K562 (cell line): Measurements from ENCODE around the gene AWAT1. TPM values are rescaled to one million over a fixed set of nuclear protein-coding genes. Genes with fewer than 3 reads are reported as not detected.

ENCODE experiments used
- ATAC-seq: fragments of 200-7000 bp; cut with Tn5 transposase; 3 replicates; pipeline ENCODE4 v1.9.1; 2020; ENCODE audit warnings: moderate library complexity
- BruUV-seq: library from RNA; stranded (reverse); fragments of 400-500 nt; replicated peaks from 2 replicates; lab custom pipeline; 2021; lab: Mats Ljungman, UMichigan
- CTCF ChIA-PET: fragments of 300-600 bp; formaldehyde crosslinking; extraction: SDS; loops from one replicate; lab custom pipeline; 2021; ENCODE audit warnings: low intra/inter-chr PET ratio; lab: Yijun Ruan, JAX
- POLR2A ChIA-PET: fragments of 300-600, 350-650 bp; sonication (Branson Sonifier 250); formaldehyde crosslinking; extraction: SDS; loops from one replicate; lab custom pipeline; 2021; ENCODE audit warnings: antibody characterized with exemption, inconsistent platforms; lab: Yijun Ruan, JAX
- DNase-seq, 4 experiments: peaks; one replicate each; pipeline versions ENCODE4 v3.0.0 to v3.0.0-alpha.2; 2011 to 2018; ENCODE audit warnings: low spot score in 3 of 4, mixed read lengths in 3 of 4; ENCODE audit errors: extremely low read depth in 1 of 4
- FAIRE-seq: peaks from 2 replicates; lab custom pipeline; 2011; peaks lifted over from hg19 to GRCh38; lab: Jason Lieb, UNC
- H2AFZ ChIP-seq: 2 replicates; pipeline ENCODE4 v1.6.0; 2011; ENCODE audit warnings: low read depth, low read length, control low read depth, inconsistent platforms
- H3K27ac ChIP-seq: fragments of 200-600 bp; 3 replicates; pipeline ENCODE4 v1.8.0; 2011; ENCODE audit warnings: low read depth, mild to moderate bottlenecking, control low read depth, inconsistent platforms, low read length, moderate library complexity, mixed read lengths; ENCODE audit errors: extremely low read depth
- H3K27me3 ChIP-seq, 2 experiments: fragments of 300-600 bp in 1 of 2; 2 replicates in 1 of 2; 3 replicates in 1 of 2; pipeline versions ENCODE4 v1.6.0 to v1.8.0; 2011; ENCODE audit warnings: inconsistent platforms in 2 of 2, low read length in 2 of 2, mild to moderate bottlenecking in 1 of 2, mixed read lengths in 1 of 2, moderate library complexity in 1 of 2; ENCODE audit not compliant: control insufficient read depth in 2 of 2, insufficient read depth in 2 of 2
- H3K36me3 ChIP-seq: fragments of 300-600 bp; 3 replicates; pipeline ENCODE4 v1.8.0; 2011; ENCODE audit warnings: mild to moderate bottlenecking, low read length, inconsistent platforms; ENCODE audit not compliant: control insufficient read depth, insufficient read depth
- H3K4me1 ChIP-seq, 2 experiments: fragments of 200-600 bp in 1 of 2; replicated peaks in 1 of 2; 2 replicates in 1 of 2; 3 replicates in 1 of 2; pipeline versions ENCODE4 v1.5.1 to v1.8.0; 2011; ENCODE audit warnings: inconsistent platforms in 2 of 2, low read length in 2 of 2, mild to moderate bottlenecking in 1 of 2, mixed read lengths in 1 of 2, moderate library complexity in 1 of 2; ENCODE audit not compliant: control insufficient read depth in 2 of 2, insufficient read depth in 2 of 2
- H3K4me2 ChIP-seq: 2 replicates; pipeline ENCODE4 v1.6.1; 2011; ENCODE audit warnings: low read length, control low read depth, inconsistent platforms, mixed read lengths; ENCODE audit not compliant: insufficient read depth
- H3K4me3 ChIP-seq: fragments of 200-600 bp; sonication (generic), shearing (Covaris generic); 2 replicates; pipeline ENCODE4 v1.5.1; 2016; ENCODE audit warnings: control low read depth, inconsistent platforms
- H3K79me2 ChIP-seq: fragments of 200-600 bp; 3 replicates; pipeline ENCODE4 v1.8.0; 2011; ENCODE audit warnings: low read length, inconsistent platforms; ENCODE audit not compliant: control insufficient read depth, insufficient read depth
- H3K9ac ChIP-seq, 2 experiments: 2 replicates each; pipeline versions ENCODE4 v1.6.0 to v1.6.1; 2011; ENCODE audit warnings: low read depth in 2 of 2, low read length in 2 of 2, control low read depth in 1 of 2, inconsistent platforms in 1 of 2, mild to moderate bottlenecking in 1 of 2, mixed read lengths in 1 of 2; ENCODE audit not compliant: insufficient read depth in 1 of 2
- H3K9me1 ChIP-seq: one replicate; pipeline ENCODE4 v1.6.0; 2011; ENCODE audit warnings: inconsistent platforms, mild to moderate bottlenecking, low read length, moderate library complexity; ENCODE audit not compliant: control insufficient read depth, insufficient read depth
- H3K9me3 ChIP-seq: replicated peaks from 2 replicates; pipeline ENCODE4 v1.5.1; 2011; ENCODE audit warnings: low read depth, low read length, inconsistent platforms; ENCODE audit not compliant: control insufficient read depth, insufficient read depth
- H4K20me1 ChIP-seq: replicated peaks from 2 replicates; pipeline ENCODE4 v1.6.1; 2011; ENCODE audit warnings: low read length, inconsistent platforms, mixed read lengths; ENCODE audit not compliant: control insufficient read depth, insufficient read depth
- HMG20B ChIP-seq: fragments of 250-450 bp; sonication (Bioruptor Pico); IDR thresholded peaks from 2 replicates; pipeline ENCODE4 v1.5.0; 2021; ENCODE audit warnings: mild to moderate bottlenecking
- PPARD ChIP-seq: fragments of 250-450 bp; sonication (Bioruptor Pico); IDR thresholded peaks from 2 replicates; pipeline ENCODE4 v1.8.0; 2022; ENCODE audit warnings: inconsistent platforms, mild to moderate bottlenecking, moderate library complexity
- SMAD4 ChIP-seq: fragments of 250-450 bp; sonication (Bioruptor Pico); conservative IDR thresholded peaks from 2 replicates; pipeline ENCODE4 v1.8.0; 2021; ENCODE audit warnings: inconsistent platforms, mild to moderate bottlenecking, moderate library complexity
- TCF3 ChIP-seq: sonication (generic); formaldehyde crosslinking; IDR thresholded peaks from 2 replicates; pipeline ENCODE4 v1.4.0; 2020; ENCODE audit warnings: mild to moderate bottlenecking, missing genetic modification reagents
- in situ Hi-C: fragments of 300-500 bp; cut with MboI; formaldehyde crosslinking; loops from 4 replicates; pipeline ENCODE4 v1.15.0; 2018; ENCODE audit warnings: inconsistent platforms, mixed read lengths
- intact Hi-C: fragments of 100-400 bp; cut with micrococcal nuclease; formaldehyde crosslinking; loops from 2 replicates; pipeline ENCODE4 v1.14.2; 2022
- polyA plus RNA-seq, 8 experiments: library from polyadenylated mRNA; depleted of rRNA in 4 of 8; stranded (reverse) in 5 of 8; unstranded in 3 of 8; fragments of >200 nt; fragmentation: Nextera tagmentation in 2 of 8; fragmentation: Illumina TruSeq in 1 of 8; extraction: Ambion mirVana in 2 of 8; extraction: Trizol in 1 of 8; gene quantifications; 2 replicates each; pipeline versions ENCODE4 v1.2.1 to v1.2.3, GENCODE V29; 2011 to 2014; ENCODE audit warnings: inconsistent platforms in 1 of 8, missing spikeins in 1 of 8
- total RNA-seq, 7 experiments: library from RNA; depleted of rRNA in 6 of 7; stranded (reverse); fragments of >200 nt in 6 of 7; fragmentation: Illumina TruSeq in 2 of 7; extraction: Trizol in 2 of 7; gene quantifications; 2 replicates each; pipeline versions ENCODE4 v1.2.1 to v1.2.3, GENCODE V29; 2011 to 2021; ENCODE audit warnings: low replicate concordance in 1 of 7
- TF ChIP-seq, protein P1 (sequence below): fragments of 450-650 bp; formaldehyde crosslinking; IDR thresholded peaks from 2 replicates; pipeline ENCODE4 v1.4.0; 2020; ENCODE audit warnings: mild to moderate bottlenecking, moderate library complexity

The AWAT1 gene
- total and polyA plus RNA-seq, 9 of the 15 experiments (the other 6 are each of a cell fraction or from before 2014, with no cell fraction given), result not detected

- TF ChIP-seq, protein P1, sequence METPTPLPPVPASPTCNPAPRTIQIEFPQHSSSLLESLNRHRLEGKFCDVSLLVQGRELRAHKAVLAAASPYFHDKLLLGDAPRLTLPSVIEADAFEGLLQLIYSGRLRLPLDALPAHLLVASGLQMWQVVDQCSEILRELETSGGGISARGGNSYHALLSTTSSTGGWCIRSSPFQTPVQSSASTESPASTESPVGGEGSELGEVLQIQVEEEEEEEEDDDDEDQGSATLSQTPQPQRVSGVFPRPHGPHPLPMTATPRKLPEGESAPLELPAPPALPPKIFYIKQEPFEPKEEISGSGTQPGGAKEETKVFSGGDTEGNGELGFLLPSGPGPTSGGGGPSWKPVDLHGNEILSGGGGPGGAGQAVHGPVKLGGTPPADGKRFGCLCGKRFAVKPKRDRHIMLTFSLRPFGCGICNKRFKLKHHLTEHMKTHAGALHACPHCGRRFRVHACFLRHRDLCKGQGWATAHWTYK, result no peak
- TF ChIP-seq HMG20B (no peak), PPARD (no peak), SMAD4 (CRISPR knock-in tag) (no peak), TCF3 (CRISPR knock-in tag) (no peak)
- FAIRE-seq, result no peak
- BruUV-seq, result no TSS peak
Observed at GRCh38 chrX:70268034-70268433, 33.6 kb downstream of the AWAT1 start, which contains the start of gene ARR3. Gene ARR3, plus strand, starts transcription at chrX:70268334. Its CDS starts 1,052 bp downstream, at chrX:70269386.

More at GRCh38 chrX:70268034-70268433, 33.6 kb downstream of the AWAT1 start, which contains the start of gene ARR3:
- no peaks in the 10 kb centered on the region for H3K79me2 ChIP-seq
- no peaks in the 10 kb centered on the region for H3K36me3 ChIP-seq
- no peaks in the 10 kb centered on the region for H3K9me3 ChIP-seq
- intact Hi-C loops, result loop anchor here (10.0 kb wide), 1 partner anchor 167 kb away; no protein-coding TSS in a partner anchor
- ChIA-PET CTCF (no interaction called here), POLR2A (interaction anchor here (1.0 kb wide), 1 partner anchor 14 kb away, joined by 3 read pairs; no protein-coding TSS in a partner anchor)
- no peak within 1 kb of the TSS for H3K27ac ChIP-seq
- H3K4me1 ChIP-seq, result no peaks in the 10 kb centered on the region; a peak in 1 of 5 replicates
- H3K4me2 ChIP-seq, result no peak within 1 kb of the TSS
- no peak for DNase-seq
- H2AFZ ChIP-seq, result no peak within 1 kb of the TSS
- in situ Hi-C loops, result no loop called here
- no peaks in the 10 kb centered on the region for H3K9me1 ChIP-seq
- H4K20me1 ChIP-seq, result no peaks in the 10 kb centered on the region
- no peaks in the 10 kb centered on the region; a peak in 1 of 5 replicates for H3K27me3 ChIP-seq
- no peak within 1 kb of the TSS for H3K4me3 ChIP-seq
- no peak for ATAC-seq
- H3K9ac ChIP-seq, result no peak within 1 kb of the TSS
